GM13977 (cell line): ENCODE measurements around the gene TNK2.

Experiments
- DNase-seq: peaks from one replicate; pipeline ENCODE4 v3.0.0; 2012; ENCODE audit warnings: low spot score
- CTCF ChIP-seq: IDR thresholded peaks from 2 replicates; pipeline ENCODE4 v1.5.1; 2012; ENCODE audit warnings: mild to moderate bottlenecking, control low read depth; ENCODE audit not compliant: insufficient read depth; ENCODE audit errors: extremely low read depth, missing control alignments
- in situ Hi-C: fragments of 300-500 bp; cut with MboI; formaldehyde crosslinking; loops from one replicate; pipeline ENCODE4 v1.12.0; 2022; ENCODE audit warnings: low sequenced_read_pairs, low pct_unique_long_range_greater_than_20kb, mixed read lengths, inconsistent platforms; ENCODE audit not compliant: unreplicated experiment

Gene TNK2

GRCh38 chr3:195853996-195854395 lies 54.4 kb downstream of the TNK2 start:
- in situ Hi-C loops = loop anchor here (10.0 kb wide), 1 partner anchor 61 kb away; no protein-coding TSS in a partner anchor
- TF ChIP-seq CTCF = no peak
- no peak for DNase-seq

GRCh38 chr3:195853036-195853435 lies 55.3 kb downstream of the TNK2 start:
- no peak for TF ChIP-seq CTCF
- in situ Hi-C loops = loop anchor here (10.0 kb wide), 1 partner anchor 62 kb away; no protein-coding TSS in a partner anchor
- no peak for DNase-seq

GRCh38 chr3:195850857-195851543 lies 57.4 kb downstream of the TNK2 start:
- TF ChIP-seq CTCF = peak; percentile 100
- in situ Hi-C loops = loop anchor here (10.0 kb wide), 1 partner anchor 64 kb away; no protein-coding TSS in a partner anchor
- DNase-seq = peak; percentile 94

GRCh38 chr3:195849322-195850074 lies 58.9 kb downstream of the TNK2 start:
- TF ChIP-seq CTCF = no peak
- no peak for DNase-seq
- in situ Hi-C loops = loop anchor here (10.0 to 25.0 kb wide), 2 partner anchors 65 to 287 kb away; no protein-coding TSS in a partner anchor

GRCh38 chr3:195847055-195847950 lies 61.0 kb downstream of the TNK2 start:
- no peak for DNase-seq
- TF ChIP-seq CTCF = no peak
- in situ Hi-C loops = loop anchor here (25.0 kb wide), 1 partner anchor 285 kb away; no protein-coding TSS in a partner anchor

GRCh38 chr3:195845483-195845882 lies 62.9 kb downstream of the TNK2 start:
- DNase-seq = no peak
- TF ChIP-seq CTCF = no peak
- in situ Hi-C loops = loop anchor here (25.0 kb wide), 1 partner anchor 283 kb away; no protein-coding TSS in a partner anchor
